ENCODE measurements around the gene PDLIM1.

PDLIM1 gene

GRCh38 chr10:95288303-95288702 is 2.5 kb downstream of the PDLIM1 start:
- no peak for DNase-seq (ENCODE audit: low read depth in 2 of 2)

DNA sequence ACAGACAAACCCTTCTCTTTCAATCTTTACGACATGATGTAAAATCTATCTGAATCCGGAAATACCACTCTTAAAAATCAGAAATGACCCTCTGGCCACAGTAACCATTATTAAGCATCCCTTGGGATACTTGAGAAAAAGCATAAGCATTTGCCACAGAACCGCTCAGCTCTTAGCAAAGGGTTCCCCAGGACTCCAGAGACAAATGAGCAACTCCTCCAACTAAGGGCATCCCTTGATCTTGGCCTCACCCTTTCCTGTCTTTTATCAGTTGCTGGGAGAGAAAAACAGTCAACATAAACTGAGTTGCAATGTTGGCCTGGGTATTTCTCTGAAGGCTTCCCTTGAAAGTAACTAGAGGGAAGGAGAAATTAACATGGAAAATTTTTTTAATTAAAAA is 3.5 kb downstream of the PDLIM1 start:
- DNase-seq (ENCODE audit: low read depth in 2 of 2) = no peak

GRCh38 chr10:95286707-95287106 is 4.1 kb downstream of the PDLIM1 start:
- DNase-seq (ENCODE audit: low read depth in 2 of 2) = no peak

DNA sequence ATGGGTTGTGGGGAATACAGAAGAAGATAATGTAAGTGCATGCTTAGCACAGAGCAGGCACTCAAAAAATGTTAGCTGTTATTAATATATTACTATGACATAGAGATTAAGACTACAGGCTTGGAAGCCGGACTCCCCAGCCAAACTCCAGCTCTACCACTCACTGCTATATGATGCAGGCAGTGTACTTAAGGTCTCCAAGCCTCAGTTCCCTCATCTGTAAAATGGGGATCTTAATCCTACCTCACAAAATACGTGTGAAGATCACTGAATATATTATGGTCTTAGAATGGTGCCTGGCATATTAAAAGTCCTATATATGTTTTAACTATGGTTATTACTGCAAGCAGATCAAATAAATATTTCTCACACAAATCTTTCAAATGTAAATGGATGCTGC is 5.2 kb downstream of the PDLIM1 start:
- no peak for DNase-seq (ENCODE audit: low read depth in 2 of 2)

DNA sequence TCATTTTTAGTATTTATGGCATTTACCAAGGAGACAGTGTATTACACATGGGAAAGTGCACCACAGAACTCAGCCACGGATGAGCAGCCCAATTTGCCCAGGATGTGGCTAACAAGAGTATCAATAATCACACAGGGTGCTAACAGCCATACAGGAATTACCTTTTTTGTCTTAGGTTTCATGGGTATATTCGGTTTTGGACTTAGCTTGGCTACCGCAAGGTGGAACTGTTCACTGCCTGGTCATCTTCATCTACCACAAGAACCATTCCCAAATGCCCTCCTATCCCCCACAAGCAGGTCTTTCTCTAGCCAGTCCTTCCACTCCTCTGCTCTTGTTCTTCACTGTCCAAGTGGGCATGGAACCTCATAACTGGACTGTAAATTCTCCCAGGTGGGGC is 6.0 kb downstream of the PDLIM1 start:
- DNase-seq (ENCODE audit: low read depth in 2 of 2) = no peak

DNA sequence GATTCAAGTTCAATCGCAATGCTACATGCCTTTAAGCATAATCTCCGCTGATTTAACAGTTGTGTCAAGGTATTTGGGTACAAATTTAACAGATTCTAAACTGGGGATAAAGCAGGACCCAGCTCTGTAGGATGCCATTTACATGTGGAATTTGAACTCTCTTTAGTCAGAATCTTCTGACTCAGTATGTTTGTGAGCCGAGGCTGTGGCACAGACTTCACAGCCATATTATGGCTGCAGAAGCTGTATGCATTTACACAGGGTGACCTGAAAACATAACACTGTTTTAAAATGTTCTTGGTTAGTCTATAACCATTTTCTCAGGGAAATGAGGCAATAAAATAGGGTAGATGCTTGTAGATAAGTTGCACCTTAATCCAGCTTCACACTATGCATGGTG is 8.7 kb downstream of the PDLIM1 start:
- no peak for DNase-seq (ENCODE audit: low read depth in 2 of 2)

DNA sequence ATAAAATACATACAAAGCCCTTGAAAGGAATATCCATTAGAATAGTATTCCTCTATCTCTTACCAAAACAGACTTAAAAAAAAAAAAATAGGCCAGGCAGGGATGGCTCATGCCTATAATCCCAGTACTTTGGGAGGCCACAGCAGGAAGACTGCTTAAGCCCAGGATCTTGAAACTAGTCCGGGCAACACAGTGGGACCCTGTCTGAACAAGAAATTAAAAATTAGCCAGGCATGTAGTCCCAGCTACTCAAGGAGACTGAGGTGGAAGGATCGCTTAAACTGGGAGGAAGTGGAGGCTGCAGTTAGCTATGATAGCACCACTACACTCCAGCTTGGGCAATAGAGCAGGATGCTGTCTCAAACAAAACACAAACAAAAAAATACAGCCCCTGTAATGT is 9.6 kb downstream of the PDLIM1 start:
- no peak for DNase-seq (ENCODE audit: low read depth in 2 of 2)

DNA sequence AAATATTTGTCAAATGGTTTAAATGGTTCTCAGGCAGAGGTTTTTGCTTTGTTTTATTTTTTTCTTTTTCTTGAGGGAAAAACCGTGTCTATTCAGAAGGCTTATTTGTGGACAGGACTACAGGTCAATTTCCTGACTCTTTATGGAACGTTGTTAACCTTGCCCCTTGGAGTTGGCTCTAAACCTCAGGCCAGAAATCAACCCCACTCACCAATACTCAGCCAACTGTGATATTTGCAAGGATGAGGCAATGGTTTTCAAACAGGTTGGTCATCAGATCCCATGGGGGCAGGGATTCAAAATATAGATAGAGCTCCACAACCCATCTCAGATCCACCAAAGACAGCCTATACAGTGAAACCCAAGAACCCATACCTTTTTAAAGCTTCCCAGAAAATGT is 10.2 kb downstream of the PDLIM1 start:
- DNase-seq (ENCODE audit: low read depth in 2 of 2) = no peak

GRCh38 chr10:95279042-95279820 is 11.6 kb downstream of the PDLIM1 start:
- DNase-seq (ENCODE audit: low read depth in 2 of 2) = no peak

- no peak for DNase-seq (ENCODE audit: low read depth in 2 of 2)
These were observed 12.5 kb downstream of the PDLIM1 start for GRCh38 chr10:95278061-95278988.

DNA sequence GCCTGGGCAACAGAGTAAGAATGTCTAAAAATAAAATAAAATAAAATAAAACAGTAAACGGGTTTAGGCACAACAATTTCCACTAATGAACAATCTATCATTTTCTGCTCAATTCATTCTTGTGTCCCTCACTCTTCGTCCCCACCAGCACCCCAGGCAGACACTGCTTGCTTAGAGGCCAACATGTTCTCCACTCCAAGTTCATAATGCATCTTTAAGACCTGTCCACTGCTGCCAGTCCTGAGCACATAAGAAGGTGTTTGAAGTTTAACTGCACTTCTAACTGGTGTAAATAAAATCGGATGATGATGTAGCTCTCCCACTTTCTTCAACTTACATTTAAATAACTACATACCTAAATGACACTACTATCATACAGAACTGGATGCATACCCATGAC is 13.2 kb downstream of the PDLIM1 start:
- DNase-seq (ENCODE audit: low read depth in 2 of 2) = no peak

GRCh38 chr10:95277201-95277570 is 13.6 kb downstream of the PDLIM1 start:
- DNase-seq (ENCODE audit: low read depth in 2 of 2) = no peak

- DNase-seq (ENCODE audit: low read depth in 2 of 2) = no peak
These were observed 14.2 kb downstream of the PDLIM1 start for GRCh38 chr10:95276367-95277200.

GRCh38 chr10:95275726-95276366 is 15.0 kb downstream of the PDLIM1 start:
- no peak for DNase-seq (ENCODE audit: low read depth in 2 of 2)

- DNase-seq (ENCODE audit: low read depth in 2 of 2) = no peak
These were observed 17.1 kb downstream of the PDLIM1 start for GRCh38 chr10:95273393-95274312.

DNA sequence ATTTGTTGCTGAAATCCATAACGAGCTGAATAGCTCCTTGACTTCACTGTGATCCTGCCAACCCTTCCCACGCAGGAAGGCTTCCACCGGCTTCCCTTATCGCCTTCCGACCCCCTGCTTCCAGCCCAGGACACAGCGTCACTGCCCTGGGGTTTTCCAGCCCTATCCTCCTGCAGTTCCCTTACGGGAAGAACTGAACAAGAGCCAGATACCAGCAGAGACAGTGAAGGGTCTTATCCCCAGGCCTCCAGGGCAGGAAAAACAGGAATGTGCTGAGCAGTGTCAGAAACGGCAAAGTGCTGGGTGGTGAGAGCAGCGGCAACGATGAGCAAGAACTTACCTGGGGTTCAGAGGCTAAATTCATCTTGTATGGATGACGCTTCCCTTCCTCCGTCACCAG is 22.4 kb downstream of the PDLIM1 start:
- DNase-seq (ENCODE audit: low read depth in 2 of 2) = no peak

- DNase-seq (ENCODE audit: low read depth in 2 of 2) = no peak
These were observed 23.6 kb downstream of the PDLIM1 start for GRCh38 chr10:95267251-95267650.

- no peak for DNase-seq (ENCODE audit: low read depth in 2 of 2)
These were observed 24.1 kb downstream of the PDLIM1 start for GRCh38 chr10:95266674-95267095.

DNA sequence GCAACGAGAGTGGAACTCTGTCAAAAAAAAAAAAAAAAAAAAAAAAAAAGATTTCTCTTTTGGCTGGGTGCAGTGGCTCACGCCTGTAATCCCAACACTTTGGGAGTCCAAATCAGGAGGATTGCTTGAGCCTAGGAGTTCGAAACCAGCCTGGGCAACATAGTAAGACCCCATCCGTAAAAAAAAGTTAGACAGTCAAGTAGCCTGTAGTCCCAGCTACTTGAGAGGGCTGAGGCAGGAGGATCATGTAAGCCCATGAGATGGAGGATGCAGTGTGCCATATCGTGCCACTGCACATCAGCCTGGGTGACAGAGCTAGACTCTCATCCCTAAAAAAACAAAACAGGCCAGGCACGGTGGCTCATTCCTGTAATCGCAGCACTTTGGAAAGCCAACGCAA is 25.2 kb downstream of the PDLIM1 start:
- no peak for DNase-seq (ENCODE audit: low read depth in 2 of 2)

- no peak for DNase-seq (ENCODE audit: low read depth in 2 of 2)
These were observed 26.4 kb downstream of the PDLIM1 start for GRCh38 chr10:95264227-95265051.
